Pulmonary artery endothelial cell (primary cell): ENCODE results near the gene SBSN. TPM values are rescaled to one million over a fixed set of nuclear protein-coding genes. Genes with fewer than 3 reads are reported as not detected.

Experiments used
- DNase-seq: peaks from one replicate; pipeline ENCODE4 v3.0.0-alpha.2; 2011; ENCODE audit warnings: low read depth, low spot score
- total RNA-seq: library from RNA; depleted of rRNA; stranded (reverse); fragments of >200 nt; gene quantifications from 2 replicates; pipeline ENCODE4 v1.2.3, GENCODE V29; 2014

SBSN gene, protein sequence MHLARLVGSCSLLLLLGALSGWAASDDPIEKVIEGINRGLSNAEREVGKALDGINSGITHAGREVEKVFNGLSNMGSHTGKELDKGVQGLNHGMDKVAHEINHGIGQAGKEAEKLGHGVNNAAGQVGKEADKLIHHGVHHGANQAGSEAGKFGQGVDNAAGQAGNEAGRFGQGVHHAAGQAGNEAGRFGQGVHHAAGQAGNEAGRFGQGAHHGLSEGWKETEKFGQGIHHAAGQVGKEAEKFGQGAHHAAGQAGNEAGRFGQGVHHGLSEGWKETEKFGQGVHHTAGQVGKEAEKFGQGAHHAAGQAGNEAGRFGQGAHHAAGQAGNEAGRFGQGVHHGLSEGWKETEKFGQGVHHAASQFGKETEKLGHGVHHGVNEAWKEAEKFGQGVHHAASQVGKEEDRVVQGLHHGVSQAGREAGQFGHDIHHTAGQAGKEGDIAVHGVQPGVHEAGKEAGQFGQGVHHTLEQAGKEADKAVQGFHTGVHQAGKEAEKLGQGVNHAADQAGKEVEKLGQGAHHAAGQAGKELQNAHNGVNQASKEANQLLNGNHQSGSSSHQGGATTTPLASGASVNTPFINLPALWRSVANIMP
- total RNA-seq: not detected in 2 replicates

DNA sequence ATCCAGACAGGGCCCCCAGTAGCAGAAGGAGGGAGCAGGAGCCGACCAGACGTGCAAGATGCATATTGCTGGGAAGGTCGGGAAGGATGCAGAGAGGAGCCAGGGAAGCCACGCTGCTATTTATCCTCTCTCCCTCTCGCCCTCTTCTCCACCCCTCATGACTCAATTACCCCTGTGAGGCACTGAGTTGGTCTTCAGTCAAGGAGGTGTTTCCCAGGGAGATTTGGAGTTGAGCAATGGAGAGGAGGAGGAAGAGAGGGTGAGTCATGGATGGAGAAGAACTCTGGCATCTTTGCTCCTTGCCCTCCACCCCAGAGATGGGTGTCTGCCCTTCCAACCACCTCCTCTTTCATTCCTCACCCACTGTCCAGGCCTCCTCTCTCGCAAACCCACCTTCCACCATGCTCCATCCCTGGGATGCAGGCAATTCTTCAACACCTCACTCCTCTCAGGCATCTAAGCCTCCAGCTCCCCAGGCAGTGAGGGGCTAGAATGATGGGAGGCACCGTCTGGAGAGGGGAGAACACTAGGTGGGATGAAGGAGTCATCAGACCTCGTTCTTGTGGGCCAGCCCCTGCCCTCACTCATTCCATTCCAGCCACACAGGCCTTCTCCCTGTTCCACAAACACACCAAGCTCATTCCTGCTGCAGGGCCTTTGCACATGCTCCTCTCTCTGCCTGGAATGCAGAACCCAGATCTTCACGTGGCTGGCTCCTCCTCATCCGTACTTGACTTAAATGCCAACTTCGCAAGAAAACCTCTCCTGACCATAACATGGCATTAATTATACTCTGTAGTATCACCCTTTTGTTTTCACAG is at the start of gene SBSN:
SBSN (minus strand) TSS at position 94 of the 821 bp plus-strand sequence; CDS start at position 64, 30 bp downstream.
- no peak for DNase-seq

DNA sequence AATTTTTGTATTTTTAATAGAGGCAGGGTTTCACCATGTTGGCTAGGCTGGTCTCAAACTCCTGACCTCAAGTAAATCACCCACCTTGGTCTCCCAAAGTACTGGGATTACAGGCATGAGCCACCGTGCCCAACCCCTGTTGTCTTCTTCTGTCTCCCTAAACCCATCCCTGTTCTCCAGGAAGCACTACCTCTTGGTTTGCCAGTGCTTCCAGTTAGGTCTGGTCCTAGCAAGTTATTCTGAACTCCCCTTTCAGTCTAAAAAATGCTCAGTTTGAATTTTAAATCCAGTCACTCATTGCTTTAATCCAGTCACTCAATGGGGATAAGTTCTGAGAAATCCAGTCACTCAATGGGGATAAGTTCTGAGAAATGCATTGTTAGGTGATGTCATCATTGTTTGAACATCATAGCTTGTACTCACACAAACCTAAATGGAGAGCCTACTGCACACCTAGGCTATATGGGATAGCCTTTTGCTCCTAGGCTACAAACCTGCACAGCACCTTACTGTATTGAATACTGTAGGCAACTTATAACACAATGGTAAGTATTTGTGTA is 43.4 kb upstream of the SBSN start:
- DNase-seq: no peak

GRCh38 chr19:35569281-35569781 is 41.2 kb upstream of the SBSN start:
- no peak for DNase-seq

- DNase-seq: no peak
Observed at GRCh38 chr19:35566738-35567137, 38.6 kb upstream of the SBSN start.

DNA sequence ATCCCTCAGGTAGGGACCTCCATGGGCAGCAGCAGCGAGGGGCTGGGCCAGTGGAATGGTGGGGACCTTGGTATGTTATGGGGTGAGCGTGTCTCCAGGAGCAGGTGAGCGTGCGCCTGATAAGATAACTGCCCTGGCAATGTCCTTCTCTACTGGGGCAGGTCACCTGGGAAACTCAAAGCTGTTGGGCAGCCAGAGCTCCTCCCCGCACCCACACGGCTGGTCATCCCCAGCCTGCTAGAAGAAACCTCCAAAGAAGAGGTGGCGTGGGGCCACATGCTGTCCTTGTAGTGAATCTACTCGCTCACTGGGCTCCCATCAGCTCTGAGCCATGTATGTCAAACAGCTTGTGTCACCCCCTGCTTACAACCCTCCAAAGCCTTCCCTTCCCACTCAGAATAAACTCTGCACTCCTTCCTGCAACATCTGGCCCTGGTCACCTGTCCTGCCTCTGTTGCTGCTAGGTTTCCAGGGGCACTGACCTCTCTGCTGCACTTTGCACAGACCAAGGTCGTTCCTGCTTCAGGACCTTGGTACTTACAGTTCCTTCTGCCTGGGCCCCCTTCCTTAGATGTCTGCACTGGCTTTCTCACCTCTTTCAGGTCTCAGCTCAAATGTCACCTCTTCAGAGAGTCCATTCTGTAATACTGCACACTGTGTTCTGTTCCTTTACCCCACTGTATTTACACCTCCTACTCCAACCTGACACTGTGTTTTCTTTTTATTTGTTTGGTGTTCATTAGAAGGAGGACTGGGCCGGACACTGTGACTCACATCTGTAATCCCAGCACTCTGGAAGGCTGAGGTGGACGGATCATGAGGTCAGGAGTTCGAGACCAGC is 37.1 kb upstream of the SBSN start:
- no peak for DNase-seq

- DNase-seq: no peak
Observed at GRCh38 chr19:35563207-35563829, 35.2 kb upstream of the SBSN start, which contains the start of gene ATP4A. Gene ATP4A, minus strand, starts transcription at chr19:35563658. Its CDS starts 29 bp downstream, at chr19:35563629.

DNA sequence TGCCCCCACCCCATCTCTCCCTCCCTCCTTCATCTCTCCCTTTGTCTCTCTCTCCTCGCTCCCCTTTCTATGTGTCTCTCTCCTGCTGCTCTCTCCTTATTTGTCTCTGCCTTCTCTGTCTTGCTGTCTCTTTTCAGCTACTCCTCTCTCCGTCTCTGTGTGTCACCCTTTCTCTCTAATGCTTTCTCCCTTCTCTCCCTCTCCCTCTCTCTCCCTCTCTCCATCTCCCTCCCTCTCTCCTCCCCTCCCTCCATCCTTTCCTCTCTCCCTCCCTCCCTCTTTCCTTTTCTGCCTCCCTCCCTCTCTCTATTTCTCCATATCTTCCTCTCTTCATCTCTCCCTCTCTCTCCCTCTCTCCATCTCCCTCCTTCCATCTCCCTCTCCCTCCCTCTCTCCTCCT is 34.7 kb upstream of the SBSN start:
- no peak for DNase-seq

DNA sequence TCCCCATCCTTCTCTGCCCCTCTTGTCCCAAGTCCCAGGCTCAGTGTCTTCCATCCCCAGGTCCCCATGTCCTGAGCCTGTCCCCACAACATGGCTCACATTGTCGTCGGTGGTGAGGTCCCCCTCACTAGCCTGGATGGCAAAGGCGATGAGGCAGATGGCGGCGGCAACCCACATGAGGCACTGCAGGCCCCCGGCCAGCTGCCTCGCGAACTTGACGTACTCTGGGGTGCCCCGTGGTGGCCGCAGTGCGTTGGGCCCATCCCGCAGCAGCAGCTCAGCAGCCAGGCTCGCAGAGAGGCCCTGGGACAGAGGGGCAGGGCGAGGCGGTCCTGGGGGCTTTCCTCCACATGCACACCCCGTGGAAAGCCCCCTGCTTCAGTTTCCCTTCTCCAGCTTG is 34.2 kb upstream of the SBSN start:
- no peak for DNase-seq

DNA sequence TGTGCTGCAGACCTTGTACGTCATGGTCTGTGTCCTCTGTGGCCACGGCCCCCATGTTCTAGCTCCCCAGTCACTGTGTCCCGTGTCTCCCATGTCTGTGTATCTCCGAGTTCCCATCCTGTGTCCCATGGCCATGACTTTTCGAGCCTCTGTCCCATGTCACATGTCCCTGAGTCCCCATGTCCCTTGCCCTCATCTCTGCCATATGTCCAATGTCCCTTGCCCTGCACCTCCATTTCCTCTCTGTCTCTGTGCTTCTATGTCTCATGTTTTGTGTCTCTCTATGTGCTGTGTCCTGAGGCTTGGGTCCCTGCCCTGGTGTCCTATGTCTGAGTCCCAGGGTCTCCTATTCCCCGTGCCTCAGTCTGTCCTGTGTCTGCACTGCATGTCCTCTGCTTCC is 33.3 kb upstream of the SBSN start:
- DNase-seq: no peak

- no peak for DNase-seq
Observed at GRCh38 chr19:35560677-35561076, 32.6 kb upstream of the SBSN start.

DNA sequence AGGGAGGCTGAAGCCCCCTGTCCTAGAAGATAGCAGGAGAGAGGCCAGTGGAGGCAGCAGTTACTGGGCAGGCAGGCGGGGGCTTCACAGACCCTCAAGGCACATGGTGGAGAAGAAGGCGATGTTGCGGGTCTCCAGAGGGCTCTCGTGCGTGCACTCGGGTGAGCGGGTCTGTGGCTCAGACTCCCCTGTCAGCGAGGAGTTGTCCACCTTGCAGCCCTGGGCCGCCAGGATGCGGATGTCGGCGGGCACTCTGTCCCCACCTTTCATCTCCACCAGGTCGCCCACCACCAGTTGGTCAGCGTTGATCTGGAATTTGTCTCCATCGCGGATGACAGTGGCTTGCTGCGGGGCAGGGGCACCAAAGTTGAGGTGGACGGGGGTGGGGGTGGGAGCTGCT is 32.2 kb upstream of the SBSN start:
- no peak for DNase-seq

DNA sequence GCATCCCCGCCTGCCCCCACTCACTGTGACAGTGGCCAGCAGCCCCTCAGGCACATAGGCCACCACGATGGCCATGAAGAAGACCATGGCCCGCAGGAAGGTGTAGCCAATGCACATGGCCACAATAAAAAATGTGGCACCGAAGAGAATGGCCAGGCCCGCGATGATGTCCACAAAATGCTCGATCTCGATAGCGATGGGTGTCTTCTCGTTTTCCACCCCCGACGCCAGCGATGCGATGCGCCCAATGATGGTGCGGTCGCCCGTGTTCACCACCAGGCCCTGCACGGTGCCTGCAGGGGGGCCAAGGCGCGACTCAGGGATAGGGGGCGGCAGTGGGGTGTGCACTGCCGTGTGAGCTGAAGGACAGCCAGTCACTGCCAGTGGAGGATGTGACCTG is 31.7 kb upstream of the SBSN start:
- no peak for DNase-seq

DNA sequence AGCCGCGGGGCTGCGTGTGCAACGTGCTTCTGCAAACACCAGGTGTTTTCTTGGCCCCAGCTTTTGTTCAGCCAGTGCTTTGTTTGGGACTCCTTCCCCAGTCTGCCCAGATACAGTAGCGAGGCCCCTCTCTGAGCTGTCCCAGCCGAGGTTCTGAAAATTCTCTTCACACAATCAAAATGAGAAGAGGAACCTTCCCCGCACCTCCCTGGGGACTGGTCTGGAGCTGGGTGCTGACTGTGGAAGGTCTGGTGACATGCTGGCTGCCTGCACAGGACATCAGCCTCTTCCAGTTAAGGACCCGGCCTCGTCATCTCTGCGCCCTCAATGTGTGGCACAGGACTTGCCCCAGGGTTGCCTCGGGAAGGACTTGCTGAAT is 31.2 kb upstream of the SBSN start:
- DNase-seq: no peak

GRCh38 chr19:35558400-35559280 is 30.5 kb upstream of the SBSN start:
- DNase-seq: no peak

GRCh38 chr19:35557539-35558399 is 29.7 kb upstream of the SBSN start:
- no peak for DNase-seq

GRCh38 chr19:35556846-35557538 is 28.9 kb upstream of the SBSN start:
- no peak for DNase-seq

DNA sequence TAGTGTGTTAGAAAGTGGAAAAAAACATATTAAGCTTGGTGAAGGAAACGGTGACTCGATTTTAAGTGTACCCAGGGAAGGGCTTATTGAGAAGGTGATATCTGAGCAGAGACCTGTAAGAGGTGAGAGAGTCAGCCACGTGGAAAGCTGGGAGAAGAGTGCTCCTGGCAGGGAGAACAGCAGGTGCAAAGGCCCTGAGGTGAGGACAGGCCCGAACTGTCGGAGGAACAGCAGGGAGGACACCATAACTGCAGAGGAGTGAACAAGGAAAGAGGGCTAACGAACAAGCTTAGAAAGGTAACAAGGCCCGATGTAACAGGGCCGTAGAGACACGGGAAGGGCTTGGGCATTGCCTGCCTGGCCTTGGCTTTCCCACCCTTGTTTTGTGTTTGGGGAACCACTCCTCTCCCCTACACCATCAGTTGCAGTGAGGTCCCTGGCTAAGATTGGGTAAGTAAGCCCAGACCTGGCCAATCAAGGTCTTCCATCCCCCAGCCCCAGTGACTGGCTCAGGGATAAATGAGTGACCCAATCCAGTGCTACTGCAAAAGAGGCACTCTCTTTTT is 28.0 kb upstream of the SBSN start:
- no peak for DNase-seq
